Gastroesophageal sphincter (tissue), 4 donors: ENCODE results near the gene ZNF304. TPM values are rescaled to one million over a fixed set of nuclear protein-coding genes. Genes with fewer than 3 reads are reported as not detected.

ENCODE experiments used
- ATAC-seq: fragments of 150-250 bp; one replicate; pipeline ENCODE4 v1.9.1; 2016; ENCODE audit warnings: mild to moderate bottlenecking, moderate library complexity
- H3K27ac ChIP-seq, 4 donors: fragments of 200-600 bp; sonication (generic) in 3 of 4; 1 replicate in 3 of 4; 2 replicates in 1 of 4; pipeline ENCODE4 v1.5.1; 2016 to 2019
- H3K27me3 ChIP-seq: fragments of 200-600 bp; sonication (generic); one replicate; pipeline ENCODE4 v1.5.1; 2019
- H3K36me3 ChIP-seq, 2 donors: fragments of 200-600 bp; sonication (generic); one replicate each; pipeline ENCODE4 v1.5.1; 2019; ENCODE audit warnings: control low read depth in 1 of 2
- H3K4me1 ChIP-seq, 3 donors: fragments of 200-600 bp; sonication (generic); 1 replicate in 2 of 3; 2 replicates in 1 of 3; pipeline ENCODE4 v1.5.1; 2016 to 2019; ENCODE audit warnings: control low read depth in 2 of 3
- H3K4me3 ChIP-seq, 2 donors: fragments of 200-600 bp; sonication (generic); one replicate each; pipeline ENCODE4 v1.5.1; 2019; ENCODE audit warnings: mild to moderate bottlenecking in 1 of 2, moderate library complexity in 1 of 2
- H3K9me3 ChIP-seq, 3 donors: fragments of 200-600 bp; sonication (generic); one replicate each; pipeline ENCODE4 v1.5.1; 2017 to 2019; ENCODE audit warnings: control low read depth in 2 of 3
- CTCF ChIP-seq, 4 experiments: fragments of 200-600 bp in 2 of 4; fragments of 450-650 bp in 2 of 4; sonication (generic) in 1 of 4; IDR thresholded peaks; one replicate each; pipeline ENCODE4 v1.5.1; 2017 to 2019; ENCODE audit warnings: antibody characterized with exemption in 4 of 4, mild to moderate bottlenecking in 2 of 4, moderate library complexity in 2 of 4
- EP300 ChIP-seq: sonication (generic); formaldehyde crosslinking; IDR thresholded peaks from one replicate; pipeline ENCODE4 v1.6.1; 2017; ENCODE audit warnings: antibody characterized with exemption, mild to moderate bottlenecking
- POLR2A ChIP-seq, 2 donors: fragments of 450-650 bp; IDR thresholded peaks; one replicate each; pipeline ENCODE4 v1.6.1; 2017; ENCODE audit warnings: antibody characterized with exemption in 2 of 2, mild to moderate bottlenecking in 2 of 2, moderate library complexity in 1 of 2
- POLR2AphosphoS5 ChIP-seq: sonication (generic); formaldehyde crosslinking; IDR thresholded peaks from one replicate; pipeline ENCODE4 v1.6.1; 2017; ENCODE audit warnings: antibody characterized with exemption
- WGBS, 2 donors: methylation state at CpG; one replicate each; pipeline ENCODE4 v1.1.5; 2018; ENCODE audit warnings: low coverage in 1 of 2; 5-methylcytosine and 5-hydroxymethylcytosine counted together
- total RNA-seq, 4 donors: library from RNA; depleted of rRNA; stranded (reverse); fragments of >200 nt; gene quantifications; one replicate each; pipeline ENCODE4 v1.1.0, GENCODE V29; 2016

Gene ZNF304
- total RNA-seq, 4 donors from 2014 or later, result 9.2 to 12.2 (median 10.9) TPM

GRCh38 chr19:57362419-57362818 is 11.3 kb downstream of the ZNF304 start:
- Histone ChIP-seq H3K4me1 (peaks cover 0 to 20% (median 7%) of the 10 kb centered on the region in 3 donors), H3K27ac (peak overlapping the region; percentile 83 to 97 (median 96)), H3K9me3 (peaks cover 0 to 47% (median 0%) of the 10 kb centered on the region in 3 donors), H3K4me3 (peak overlapping the region; percentile 42 to 89), H3K27me3 (no peaks in the 10 kb centered on the region), H3K36me3 (peaks cover 2 to 34% of the 10 kb centered on the region in 2 donors)
- TF ChIP-seq POLR2AphosphoS5 (no peak), CTCF (IDR thresholded peaks at IDR 0.05) (no peak), EP300 (no peak), POLR2A (IDR thresholded peaks at IDR 0.05) (no peak)
- ATAC-seq, result no peak
- 60 to 67% methylated on average over 1 to 2 of the region's 2 CpGs for WGBS, 2 donors

- Histone ChIP-seq H3K9me3 (peaks cover 0 to 40% (median 0%) of the 10 kb centered on the region in 3 donors), H3K4me3 (peak within 1 kb of the TSS; percentile 59 to 89), H3K36me3 (peaks cover 0 to 31% of the 10 kb centered on the region in 2 donors), H3K4me1 (peaks cover 0 to 20% (median 7%) of the 10 kb centered on the region in 3 donors), H3K27ac (peak within 1 kb of the TSS; percentile 87 to 97 (median 96)), H3K27me3 (no peaks in the 10 kb centered on the region)
- peak; percentile 99 for ATAC-seq
- TF ChIP-seq POLR2A (IDR thresholded peaks at IDR 0.05) (peak; percentile 39 to 56), CTCF (IDR thresholded peaks at IDR 0.05) (no peak), POLR2AphosphoS5 (peak; percentile 79)
- WGBS, 2 donors, result 0 to 4% methylated on average over 10 to 11 of the region's 47 CpGs
Measured at GRCh38 chr19:57362997-57363687, 12.1 kb downstream of the ZNF304 start, which contains the start of the genes TRAPPC2B and ZNF547. TRAPPC2B (plus strand) TSS chr19:57363551; CDS start chr19:57364834, 1,283 bp downstream. ZNF547 (plus strand) TSS chr19:57363551; CDS start chr19:57368556, 5,005 bp downstream.

GRCh38 chr19:57363688-57364181 is 12.7 kb downstream of the ZNF304 start:
- peaks cover 0 to 29% of the 10 kb centered on the region in 2 donors for H3K36me3 ChIP-seq
- peak overlapping the region; percentile 87 to 97 (median 96) for H3K27ac ChIP-seq
- H3K9me3 ChIP-seq, result peaks cover 0 to 34% (median 0%) of the 10 kb centered on the region in 3 donors
- no peak for TF ChIP-seq CTCF (IDR thresholded peaks at IDR 0.05)
- TF ChIP-seq POLR2AphosphoS5, result no peak
- TF ChIP-seq EP300, result no peak
- TF ChIP-seq POLR2A (IDR thresholded peaks at IDR 0.05), result no peak
- no peak for ATAC-seq
- 0% methylated on average over 3 to 4 of the region's 18 CpGs for WGBS, 2 donors
- no peaks in the 10 kb centered on the region for H3K27me3 ChIP-seq
- H3K4me1 ChIP-seq, result peaks cover 0 to 20% (median 7%) of the 10 kb centered on the region in 3 donors
- H3K4me3 ChIP-seq, result peak overlapping the region; percentile 59 to 89

GRCh38 chr19:57366776-57367175 is 15.7 kb downstream of the ZNF304 start:
- H3K36me3 ChIP-seq, result peaks cover 0 to 27% of the 10 kb centered on the region in 2 donors
- peaks cover 0 to 10% (median 0%) of the 10 kb centered on the region in 3 donors for H3K9me3 ChIP-seq
- WGBS, 2 donors, result 89 to 94% methylated on average over 2 of the region's 2 CpGs

More at GRCh38 chr19:57366776-57367175, 15.7 kb downstream of the ZNF304 start:
- TF ChIP-seq POLR2A (IDR thresholded peaks at IDR 0.05), result no peak
- TF ChIP-seq EP300, result no peak
- TF ChIP-seq POLR2AphosphoS5, result no peak
- TF ChIP-seq CTCF (IDR thresholded peaks at IDR 0.05), result no peak
- H3K27me3 ChIP-seq, result no peaks in the 10 kb centered on the region
- H3K4me1 ChIP-seq, result peaks cover 0 to 20% (median 7%) of the 10 kb centered on the region in 3 donors
- no peak overlapping the region for H3K4me3 ChIP-seq
- ATAC-seq, result no peak
- no peak overlapping the region for H3K27ac ChIP-seq
